Epithelial cell of proximal tubule (primary cell): ENCODE data around the gene MYH9. TPM values are rescaled to one million over a fixed set of nuclear protein-coding genes. Genes with fewer than 3 reads are reported as not detected.

ENCODE experiments used
- DNase-seq: peaks from one replicate; pipeline ENCODE4 v3.0.0-alpha.2; 2011; ENCODE audit warnings: low read depth
- H3K4me3 ChIP-seq: 2 replicates; pipeline ENCODE4 v1.5.1; 2011; ENCODE audit warnings: low read depth, mild to moderate bottlenecking, low read length
- total RNA-seq: library from RNA; depleted of rRNA; stranded (reverse); fragments of >200 nt; gene quantifications from 2 replicates; pipeline ENCODE4 v1.2.3, GENCODE V29; 2015
- TF ChIP-seq, protein P1 (sequence below): conservative IDR thresholded peaks from 2 replicates; pipeline ENCODE4 v1.5.1; 2012; ENCODE audit warnings: low read depth, mild to moderate bottlenecking, low read length

MYH9 gene
- total RNA-seq, 1 donor from 2014 or later: 896 TPM

DNA sequence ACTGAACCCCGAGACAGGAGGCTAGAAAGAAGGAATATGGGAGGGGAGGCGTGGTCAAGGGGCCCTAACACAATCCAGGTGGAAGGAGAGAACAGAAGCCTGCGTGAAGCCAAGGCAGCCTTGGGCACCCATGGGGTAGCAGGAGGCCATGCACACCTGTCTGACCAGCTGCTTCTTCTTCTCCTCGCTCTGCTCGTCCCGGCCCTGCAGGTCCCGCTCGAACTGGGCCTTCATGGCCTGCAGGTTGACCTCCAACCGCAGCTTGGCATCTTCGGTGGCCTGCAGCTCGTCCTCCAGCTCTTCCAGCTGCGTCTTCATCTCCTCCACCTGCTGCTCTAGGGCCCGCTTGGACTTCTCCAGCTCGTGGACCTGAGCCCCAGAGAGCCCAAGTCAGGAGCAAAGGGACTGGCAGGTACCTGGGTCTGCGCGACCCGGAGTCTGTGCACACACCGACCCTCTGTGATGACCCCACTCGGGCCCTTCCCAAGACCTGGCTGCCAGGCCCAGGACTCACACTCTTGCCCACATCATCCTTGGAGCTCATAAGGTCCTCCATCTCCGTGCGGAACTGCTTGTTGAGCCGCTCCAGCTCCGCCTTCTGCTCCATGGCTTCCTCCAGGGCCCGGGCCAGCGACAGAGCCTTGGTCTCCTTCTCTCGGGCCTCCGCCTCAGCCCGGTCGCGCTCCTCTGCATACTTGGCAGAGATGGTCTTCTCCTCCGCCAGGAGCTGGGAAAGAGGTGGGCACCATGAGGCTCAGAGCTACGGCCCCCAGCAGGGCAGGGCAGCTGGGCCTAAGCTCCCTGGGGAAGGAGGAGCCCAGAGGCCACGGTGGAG lies 99.0 kb downstream of the MYH9 start:
- TF ChIP-seq, protein P1, sequence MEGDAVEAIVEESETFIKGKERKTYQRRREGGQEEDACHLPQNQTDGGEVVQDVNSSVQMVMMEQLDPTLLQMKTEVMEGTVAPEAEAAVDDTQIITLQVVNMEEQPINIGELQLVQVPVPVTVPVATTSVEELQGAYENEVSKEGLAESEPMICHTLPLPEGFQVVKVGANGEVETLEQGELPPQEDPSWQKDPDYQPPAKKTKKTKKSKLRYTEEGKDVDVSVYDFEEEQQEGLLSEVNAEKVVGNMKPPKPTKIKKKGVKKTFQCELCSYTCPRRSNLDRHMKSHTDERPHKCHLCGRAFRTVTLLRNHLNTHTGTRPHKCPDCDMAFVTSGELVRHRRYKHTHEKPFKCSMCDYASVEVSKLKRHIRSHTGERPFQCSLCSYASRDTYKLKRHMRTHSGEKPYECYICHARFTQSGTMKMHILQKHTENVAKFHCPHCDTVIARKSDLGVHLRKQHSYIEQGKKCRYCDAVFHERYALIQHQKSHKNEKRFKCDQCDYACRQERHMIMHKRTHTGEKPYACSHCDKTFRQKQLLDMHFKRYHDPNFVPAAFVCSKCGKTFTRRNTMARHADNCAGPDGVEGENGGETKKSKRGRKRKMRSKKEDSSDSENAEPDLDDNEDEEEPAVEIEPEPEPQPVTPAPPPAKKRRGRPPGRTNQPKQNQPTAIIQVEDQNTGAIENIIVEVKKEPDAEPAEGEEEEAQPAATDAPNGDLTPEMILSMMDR: no peak
- no peak for DNase-seq

DNA sequence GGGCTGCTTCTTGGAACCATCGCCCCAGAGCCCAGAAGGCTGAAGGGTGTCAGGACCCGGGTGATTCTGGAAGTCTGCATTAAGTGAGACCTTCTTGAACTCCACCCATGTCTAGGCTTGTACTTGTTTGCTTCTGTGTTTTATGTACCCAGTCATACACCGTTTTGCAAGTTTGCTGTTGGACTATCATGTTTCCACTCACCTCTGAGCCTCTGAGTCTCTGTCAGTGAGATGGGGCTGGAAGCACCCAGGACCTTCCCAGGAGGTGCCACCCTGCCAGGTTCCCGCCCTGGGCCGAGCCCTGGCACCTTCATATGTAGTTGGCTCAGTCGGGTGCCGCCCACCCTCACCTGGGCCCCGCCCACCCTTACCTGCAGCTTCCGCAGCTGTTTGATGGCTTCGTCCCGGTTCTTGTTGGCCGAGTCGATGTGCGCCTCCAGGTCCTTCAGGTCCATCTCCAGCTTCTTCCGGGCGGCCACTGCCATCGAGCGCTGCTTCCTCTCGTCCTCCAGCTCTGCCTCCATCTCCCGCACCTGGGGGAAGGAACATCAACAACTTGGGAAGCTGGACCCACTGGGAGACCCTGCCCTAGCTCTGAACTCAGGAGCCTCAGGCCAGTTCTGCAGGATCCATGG lies 99.8 kb downstream of the MYH9 start:
- no peak for DNase-seq
- no peak overlapping the region for H3K4me3 ChIP-seq
- TF ChIP-seq, protein P1: no peak

More for the DNA sequence above, 99.0 kb downstream of the MYH9 start:
- H3K4me3 ChIP-seq: no peak overlapping the region

DNA sequence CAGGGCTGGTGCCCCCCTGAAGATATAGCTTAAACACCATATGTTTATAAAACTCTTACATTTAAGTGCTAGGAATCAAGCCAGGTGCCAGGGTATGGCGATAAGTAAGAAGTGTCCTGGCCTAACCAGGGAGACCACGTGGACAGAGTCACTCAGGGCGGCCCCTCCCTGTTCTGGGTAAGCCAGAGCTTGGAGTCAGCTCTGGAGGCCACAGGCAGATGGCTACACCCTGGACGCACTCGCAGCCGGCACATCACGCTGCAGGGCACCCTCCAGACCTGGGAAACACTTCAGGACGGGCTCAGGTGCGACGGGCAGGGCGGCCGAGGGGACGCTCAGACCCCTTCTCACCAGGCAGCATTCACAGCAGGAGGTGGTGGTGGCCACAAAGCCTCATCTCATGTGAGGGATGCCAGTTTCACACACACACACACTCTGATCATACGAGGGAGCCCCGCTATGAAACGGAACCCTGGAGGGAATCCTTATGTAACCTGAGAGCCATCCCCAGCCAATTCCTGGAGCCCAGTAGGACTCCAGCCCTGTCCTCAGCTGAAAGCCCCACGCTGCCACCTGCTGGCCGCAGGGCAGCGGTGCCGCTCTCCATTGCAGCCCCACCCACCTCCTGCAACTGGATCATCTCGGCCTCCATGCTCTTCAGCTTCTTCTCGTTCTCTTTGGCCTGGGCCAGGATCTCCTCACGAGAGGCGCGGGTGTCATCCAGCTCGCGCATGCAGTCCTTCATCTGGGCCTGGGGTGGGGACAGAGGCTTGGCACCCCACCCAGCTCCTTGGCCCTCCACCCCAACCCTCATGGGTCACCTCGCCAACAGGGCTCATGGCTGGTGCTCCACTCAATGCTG lies 101.4 kb downstream of the MYH9 start:
- TF ChIP-seq, protein P1: peak; percentile 92
- H3K4me3 ChIP-seq: no peak overlapping the region
- no peak for DNase-seq

DNA sequence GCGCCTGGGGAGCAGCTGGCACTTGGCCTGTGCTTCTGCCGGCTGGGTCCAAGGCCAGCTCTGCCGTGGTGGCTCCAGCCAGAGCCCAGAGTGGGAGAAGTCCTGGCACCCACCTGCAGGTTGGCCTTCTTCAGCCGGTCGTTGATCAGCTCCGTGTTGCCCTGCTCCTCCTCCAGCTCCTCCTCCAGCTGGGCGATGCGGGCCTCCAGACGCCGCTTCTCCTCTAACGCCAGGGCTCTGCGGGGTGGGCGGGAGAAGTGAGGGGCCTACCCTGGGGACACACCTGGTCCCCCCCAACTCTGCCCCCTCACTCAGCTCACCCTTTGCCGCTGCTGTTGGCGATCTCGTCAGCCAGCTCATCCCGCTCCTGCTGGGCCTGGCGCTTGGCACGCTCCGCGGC lies 102.2 kb downstream of the MYH9 start:
- no peak for DNase-seq
- H3K4me3 ChIP-seq: no peak overlapping the region
- TF ChIP-seq, protein P1: no peak

DNA sequence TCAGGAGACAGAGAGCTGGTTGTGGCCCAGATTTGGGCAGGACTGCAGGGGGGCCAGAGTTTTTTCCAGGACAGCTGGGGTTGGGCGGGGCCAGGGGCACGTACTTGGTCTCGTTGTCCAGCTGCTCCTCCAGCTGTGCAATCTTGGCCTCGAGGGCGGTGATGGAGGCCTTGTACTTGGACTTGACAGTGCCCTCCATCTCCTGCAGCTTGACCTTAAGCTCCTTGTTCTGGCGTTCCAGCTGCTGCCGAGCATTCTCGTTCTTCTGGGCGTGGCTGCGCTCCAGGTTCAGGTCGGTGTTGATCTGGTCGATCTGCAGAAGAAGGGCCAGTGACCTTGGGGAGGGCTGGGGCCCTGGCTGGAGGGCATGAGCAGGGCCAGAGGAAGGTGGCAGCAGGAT lies 102.8 kb downstream of the MYH9 start:
- DNase-seq: no peak
- TF ChIP-seq, protein P1: no peak
- no peak overlapping the region for H3K4me3 ChIP-seq

DNA sequence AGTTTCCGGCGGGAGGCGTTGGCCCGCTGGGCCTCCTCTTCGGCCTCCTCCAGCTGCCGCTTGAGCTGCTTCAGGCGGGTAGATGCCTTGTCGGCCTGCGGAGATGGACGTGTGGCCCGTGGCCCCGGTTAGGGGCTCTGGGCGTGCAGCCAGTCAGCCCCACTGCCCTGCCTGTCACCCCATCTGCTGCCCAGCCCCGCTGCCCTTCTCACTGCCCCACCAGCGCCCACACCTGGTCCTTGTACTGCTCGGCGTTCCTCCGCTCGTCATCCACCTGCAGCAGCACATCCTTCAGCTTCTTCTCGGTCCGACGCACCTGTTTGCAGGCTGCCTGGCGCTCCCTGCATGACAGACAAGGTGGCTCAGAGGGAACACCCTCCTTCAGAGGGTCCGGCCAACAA lies 103.6 kb downstream of the MYH9 start:
- TF ChIP-seq, protein P1: no peak
- DNase-seq: no peak
- no peak overlapping the region for H3K4me3 ChIP-seq
